Stimulated activated naive CD4-positive, alpha-beta T cell treated with Interleukin-2 at 50 U/mL for 16 hours (primary cell): ENCODE data around the gene LYZL4.

Experiments
- DNase-seq: peaks from one replicate; lab custom pipeline; 2025; lab: John Stamatoyannopoulos, UW

Gene LYZL4

GRCh38 chr3:42410370-42411131, at the start of gene LYZL4:
Gene LYZL4, minus strand, starts transcription at chr3:42410610. Its CDS starts 3,359 bp downstream, at chr3:42407251.
- no peak for DNase-seq

- no peak for DNase-seq
Measured at GRCh38 chr3:42459151-42459550, 48.7 kb upstream of the LYZL4 start.

- DNase-seq: no peak
Measured at GRCh38 chr3:42456211-42456610, 45.8 kb upstream of the LYZL4 start.

GRCh38 chr3:42451546-42452230, 41.3 kb upstream of the LYZL4 start:
- DNase-seq: no peak

GRCh38 chr3:42451116-42451515, 40.7 kb upstream of the LYZL4 start:
- DNase-seq: no peak

- DNase-seq: no peak
Measured at GRCh38 chr3:42450567-42450966, 40.2 kb upstream of the LYZL4 start.

- DNase-seq: no peak
Measured at GRCh38 chr3:42447481-42447880, 37.1 kb upstream of the LYZL4 start.

- DNase-seq: no peak
Measured at GRCh38 chr3:42446111-42447050, 36.0 kb upstream of the LYZL4 start.

GRCh38 chr3:42443819-42444436, 33.5 kb upstream of the LYZL4 start:
- peak; percentile 54 for DNase-seq

- no peak for DNase-seq
Measured at GRCh38 chr3:42443292-42443691, 32.9 kb upstream of the LYZL4 start.

GRCh38 chr3:42442640-42443039, 32.2 kb upstream of the LYZL4 start:
- DNase-seq: no peak

- DNase-seq: no peak
Measured at GRCh38 chr3:42441791-42442190, 31.4 kb upstream of the LYZL4 start.

GRCh38 chr3:42440924-42441323, 30.5 kb upstream of the LYZL4 start:
- no peak for DNase-seq

- no peak for DNase-seq
Measured at GRCh38 chr3:42439261-42440115, 29.1 kb upstream of the LYZL4 start.

GRCh38 chr3:42438758-42439157, 28.3 kb upstream of the LYZL4 start:
- DNase-seq: no peak

- no peak for DNase-seq
Measured at GRCh38 chr3:42438193-42438592, 27.8 kb upstream of the LYZL4 start.

GRCh38 chr3:42434777-42435380, 24.5 kb upstream of the LYZL4 start:
- no peak for DNase-seq

GRCh38 chr3:42432485-42432884, 22.1 kb upstream of the LYZL4 start:
- DNase-seq: no peak

- DNase-seq: no peak
Measured at GRCh38 chr3:42430781-42431532, 20.5 kb upstream of the LYZL4 start.

- no peak for DNase-seq
Measured at GRCh38 chr3:42428830-42429229, 18.4 kb upstream of the LYZL4 start.
